AG09319 (cell line): ENCODE data around the gene HAVCR1.
"Not testable (repeated sequence)": the region's sequence is repeated elsewhere in the genome, so short reads cannot be mapped to it uniquely, and the experiment has no call there.

Source experiments
- DNase-seq: peaks from one replicate; pipeline ENCODE4 v3.0.0-alpha.2; 2010; ENCODE audit warnings: low read depth; ENCODE audit errors: extremely low read depth
- TF ChIP-seq, protein P1 (sequence below): IDR thresholded peaks from 2 replicates; pipeline ENCODE4 v1.5.1; 2011; ENCODE audit warnings: low read depth, mild to moderate bottlenecking, inconsistent platforms, low read length, moderate library complexity

HAVCR1 gene

DNA sequence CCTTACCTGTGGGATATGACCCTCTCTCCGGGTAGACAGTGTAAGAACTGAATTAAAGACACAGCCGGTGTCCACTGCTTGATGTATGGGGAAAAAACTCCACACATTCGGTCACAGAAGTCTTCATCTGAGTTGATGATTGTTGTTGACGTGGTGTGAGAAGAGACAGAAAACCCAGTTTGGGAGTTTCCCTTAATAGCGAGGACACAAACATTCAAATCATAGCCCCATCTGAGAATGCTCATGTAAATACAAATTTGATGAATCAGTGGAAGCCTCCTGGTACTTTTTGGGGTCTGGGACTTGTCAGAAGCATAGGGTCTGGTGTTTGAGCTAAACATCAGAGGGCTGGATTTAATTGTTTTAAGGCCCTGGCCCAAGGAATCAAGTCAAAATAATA, 11.0 kb downstream of the HAVCR1 start:
- no peak for DNase-seq

DNA sequence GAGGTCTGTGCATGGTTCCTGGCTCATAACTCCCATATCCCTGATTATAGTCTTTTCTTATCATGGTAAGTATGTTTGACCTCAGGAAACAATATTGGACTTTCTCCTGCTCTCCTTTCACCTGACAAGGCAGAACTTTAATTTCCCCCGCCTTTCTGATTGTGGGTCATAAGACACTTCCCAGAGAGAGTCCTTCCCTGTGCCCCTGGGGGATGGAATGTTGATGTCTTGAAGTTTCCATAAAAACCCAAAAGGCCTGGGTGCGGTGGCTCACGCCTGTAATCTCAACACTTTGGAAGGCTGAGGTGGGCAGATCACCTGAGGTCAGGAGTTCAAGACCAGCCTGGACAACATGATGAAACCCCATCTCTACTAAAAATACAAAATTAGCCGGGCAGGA, 11.9 kb downstream of the HAVCR1 start:
- DNase-seq, result not testable (repeated sequence)

More for the DNA sequence above, 11.0 kb downstream of the HAVCR1 start:
- TF ChIP-seq, protein P1, sequence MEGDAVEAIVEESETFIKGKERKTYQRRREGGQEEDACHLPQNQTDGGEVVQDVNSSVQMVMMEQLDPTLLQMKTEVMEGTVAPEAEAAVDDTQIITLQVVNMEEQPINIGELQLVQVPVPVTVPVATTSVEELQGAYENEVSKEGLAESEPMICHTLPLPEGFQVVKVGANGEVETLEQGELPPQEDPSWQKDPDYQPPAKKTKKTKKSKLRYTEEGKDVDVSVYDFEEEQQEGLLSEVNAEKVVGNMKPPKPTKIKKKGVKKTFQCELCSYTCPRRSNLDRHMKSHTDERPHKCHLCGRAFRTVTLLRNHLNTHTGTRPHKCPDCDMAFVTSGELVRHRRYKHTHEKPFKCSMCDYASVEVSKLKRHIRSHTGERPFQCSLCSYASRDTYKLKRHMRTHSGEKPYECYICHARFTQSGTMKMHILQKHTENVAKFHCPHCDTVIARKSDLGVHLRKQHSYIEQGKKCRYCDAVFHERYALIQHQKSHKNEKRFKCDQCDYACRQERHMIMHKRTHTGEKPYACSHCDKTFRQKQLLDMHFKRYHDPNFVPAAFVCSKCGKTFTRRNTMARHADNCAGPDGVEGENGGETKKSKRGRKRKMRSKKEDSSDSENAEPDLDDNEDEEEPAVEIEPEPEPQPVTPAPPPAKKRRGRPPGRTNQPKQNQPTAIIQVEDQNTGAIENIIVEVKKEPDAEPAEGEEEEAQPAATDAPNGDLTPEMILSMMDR, result no peak

DNA sequence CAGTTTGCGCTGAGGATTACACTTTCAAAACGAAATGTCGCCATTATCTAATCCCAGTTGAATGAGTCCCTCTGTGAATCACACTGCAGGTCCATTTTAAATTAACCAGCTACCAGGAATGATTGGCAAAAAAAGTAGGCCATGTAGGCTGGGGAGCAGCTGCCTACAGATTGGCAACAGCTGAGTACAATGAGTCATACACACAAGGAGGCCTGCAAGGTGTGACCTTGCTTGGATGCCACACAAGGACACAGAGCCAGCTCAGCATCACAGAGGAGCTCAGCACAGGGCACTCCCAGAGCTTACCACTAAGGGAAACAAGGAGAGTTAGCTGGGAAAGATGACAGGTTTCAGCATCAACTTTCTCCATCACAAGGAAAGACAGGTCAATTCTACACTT, 12.9 kb downstream of the HAVCR1 start:
- TF ChIP-seq, protein P1, result no peak
- DNase-seq, result no peak

DNA sequence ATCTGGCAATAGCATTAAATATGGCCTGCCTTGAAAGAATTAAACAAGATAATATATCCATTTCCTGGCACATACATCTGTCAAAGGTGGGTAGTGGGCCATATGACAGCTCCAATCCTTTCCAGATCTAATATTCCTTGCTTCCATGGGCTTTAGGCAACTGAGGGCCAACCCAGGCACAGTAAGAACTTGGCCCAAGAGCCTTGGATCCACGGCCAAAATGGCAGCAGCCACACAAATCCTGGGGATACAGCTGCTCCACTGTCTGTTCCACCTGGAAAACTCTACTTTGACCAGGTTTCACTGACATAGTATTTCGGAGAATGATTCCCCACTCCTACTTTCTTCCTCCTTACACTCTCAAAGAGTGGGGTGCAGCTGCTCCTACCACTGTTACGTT, 13.3 kb downstream of the HAVCR1 start:
- no peak for DNase-seq

DNA sequence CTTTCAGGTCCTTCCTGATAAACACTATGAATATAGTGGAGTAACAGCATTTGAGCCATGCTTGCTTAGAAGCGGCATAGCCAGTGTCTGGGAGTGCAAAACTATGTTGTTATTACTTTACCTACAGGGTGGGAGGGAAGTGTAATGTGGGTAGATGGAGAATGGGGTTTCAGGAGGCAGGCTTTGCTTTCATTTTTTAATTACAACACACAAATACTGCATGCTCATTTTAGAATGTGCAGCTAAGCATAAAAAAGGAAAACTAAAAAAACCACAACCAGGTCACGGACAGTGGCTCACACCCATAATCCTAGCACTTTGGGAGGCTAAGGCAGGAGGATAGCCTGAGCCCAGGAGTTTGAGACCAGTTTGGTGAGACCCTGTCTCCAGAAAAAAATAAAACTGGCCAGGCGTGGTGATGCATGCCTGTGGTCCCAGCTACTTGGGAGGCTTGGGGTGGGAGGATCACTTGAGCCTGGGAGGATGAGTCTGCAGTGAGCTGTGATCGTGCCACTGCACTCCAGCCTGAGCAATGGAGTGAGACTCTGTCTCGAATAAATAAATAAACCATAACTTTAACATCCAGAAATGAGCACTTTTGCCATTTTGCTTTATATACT, 20.2 kb downstream of the HAVCR1 start:
- TF ChIP-seq, protein P1, result no peak
- no peak for DNase-seq

More for the DNA sequence above, 13.3 kb downstream of the HAVCR1 start:
- TF ChIP-seq, protein P1, result no peak

DNA sequence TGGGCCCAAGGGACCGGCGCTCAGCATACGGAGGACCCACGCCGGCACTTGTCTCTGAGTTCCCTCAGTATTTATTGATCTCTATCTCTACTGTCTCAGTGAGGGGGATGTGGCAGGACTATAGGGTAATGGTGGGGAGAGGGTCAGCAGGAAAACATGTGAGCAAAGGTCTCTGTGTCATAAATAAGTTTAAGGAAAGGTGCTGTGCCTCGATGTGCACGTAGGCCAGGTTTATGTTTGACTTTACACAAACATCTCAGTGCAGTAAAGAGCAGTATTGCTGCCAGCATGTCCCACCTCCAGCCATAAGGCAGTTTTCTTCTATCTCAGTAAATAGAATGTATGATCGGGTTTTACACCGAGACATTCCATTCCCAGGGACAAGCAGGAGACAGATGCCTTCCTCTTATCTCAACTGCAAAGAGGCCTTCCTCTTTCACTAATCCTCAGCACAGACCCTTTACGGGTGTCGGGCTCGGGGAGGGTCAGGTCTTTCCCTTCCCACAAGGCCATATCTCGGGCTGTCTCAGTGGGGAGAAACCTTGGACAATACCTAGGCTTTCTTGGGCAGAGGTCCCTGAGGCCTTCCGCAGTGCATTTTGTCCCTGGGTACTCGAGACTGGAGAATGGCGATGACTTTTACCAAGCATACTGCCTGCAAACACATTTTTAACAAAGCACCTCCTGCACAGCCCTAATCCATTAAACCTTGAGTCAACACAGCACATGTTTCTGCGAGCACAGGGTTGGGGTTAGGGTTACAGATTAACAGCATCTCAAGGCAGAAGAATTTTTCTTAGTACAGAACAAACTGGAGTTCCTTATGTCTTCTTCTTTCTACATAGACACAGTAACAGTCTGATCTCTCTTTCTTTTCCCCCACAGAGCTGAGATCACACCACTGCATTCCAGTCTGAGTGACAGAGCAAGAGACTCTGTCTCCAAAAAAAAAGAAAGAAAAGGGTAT, 24.5 kb downstream of the HAVCR1 start:
- DNase-seq, result not testable (repeated sequence)

DNA sequence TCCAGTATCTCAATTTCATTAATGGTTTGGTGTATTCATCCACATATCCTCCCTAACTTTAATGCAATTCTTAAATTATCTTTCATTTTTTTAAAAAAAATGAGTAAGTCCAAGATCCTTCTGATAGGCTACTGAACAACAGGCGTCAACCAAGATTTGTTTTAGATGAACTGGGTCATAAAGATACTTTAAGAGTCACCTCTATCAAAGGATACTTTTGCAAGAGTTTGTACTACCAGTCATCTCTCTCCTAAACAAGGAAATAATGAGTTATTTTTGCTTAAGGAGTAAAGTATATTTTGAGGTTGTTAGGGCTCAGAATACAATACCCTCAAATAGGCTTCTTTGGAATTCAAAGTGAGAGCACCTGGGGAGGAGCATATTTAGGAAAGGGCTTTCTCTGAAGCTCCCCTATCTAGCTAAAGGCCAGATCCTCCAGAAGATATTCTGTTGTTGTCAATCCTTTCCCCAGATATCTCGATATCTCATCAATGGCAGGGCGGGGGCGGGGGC, 25.8 kb downstream of the HAVCR1 start:
- DNase-seq, result no peak

DNA sequence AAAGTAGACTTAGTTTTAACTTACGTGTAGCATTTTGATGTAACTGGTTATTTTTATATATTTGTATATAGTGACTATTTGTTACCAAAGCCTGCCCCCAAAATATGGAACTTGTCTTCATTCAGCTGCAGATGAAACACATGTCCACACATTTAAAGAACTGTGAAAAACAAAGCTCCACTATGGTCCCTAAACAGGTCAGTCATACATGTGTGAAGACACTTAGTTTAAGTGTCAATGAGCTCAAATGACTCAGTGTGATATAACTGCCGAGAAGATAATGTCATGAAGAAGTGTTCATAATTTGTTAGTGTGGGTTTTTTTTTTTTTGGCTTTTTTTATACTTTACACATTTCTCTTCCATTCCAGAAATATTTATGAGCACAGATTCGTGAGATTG, 28.2 kb downstream of the HAVCR1 start:
- TF ChIP-seq, protein P1, result no peak
- no peak for DNase-seq

More for the DNA sequence above, 25.8 kb downstream of the HAVCR1 start:
- TF ChIP-seq, protein P1, result no peak
